ENCODE measurements around the gene ZNF664.

- TF ChIP-seq POLR2A (IDR thresholded peaks at IDR 0.05; ENCODE audit: low read length) (no peak), GATA1 (IDR thresholded peaks at IDR 0.05; ENCODE audit: low read depth, low read length) (no peak)
These were observed 37.7 kb downstream of the ZNF664 start for GRCh38 chr12:124010687-124011086.

All from erythroblast (primary cell).